ENCODE measurements around the gene RTP1.

DNA sequence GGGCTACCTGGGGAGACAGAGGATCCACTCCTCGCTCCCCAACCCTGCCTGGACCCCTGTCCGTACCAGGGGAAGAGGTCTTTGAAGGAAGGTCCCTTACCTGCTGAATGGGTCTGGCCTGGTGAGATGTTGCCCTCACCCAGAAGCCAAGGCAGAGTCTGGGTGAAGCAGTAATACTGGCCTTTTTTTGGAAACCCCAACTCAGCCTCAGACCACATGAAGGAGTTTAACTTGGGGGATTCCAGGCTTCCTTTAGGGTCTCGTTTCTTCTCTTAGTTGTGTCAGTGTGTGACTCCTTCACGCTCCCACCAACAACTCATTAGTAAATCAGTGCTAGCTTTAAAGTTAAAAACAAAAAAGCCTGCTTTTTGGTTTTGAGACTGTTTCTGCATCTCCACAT, 45.6 kb downstream of the RTP1 start:
- TF ChIP-seq, protein P1, sequence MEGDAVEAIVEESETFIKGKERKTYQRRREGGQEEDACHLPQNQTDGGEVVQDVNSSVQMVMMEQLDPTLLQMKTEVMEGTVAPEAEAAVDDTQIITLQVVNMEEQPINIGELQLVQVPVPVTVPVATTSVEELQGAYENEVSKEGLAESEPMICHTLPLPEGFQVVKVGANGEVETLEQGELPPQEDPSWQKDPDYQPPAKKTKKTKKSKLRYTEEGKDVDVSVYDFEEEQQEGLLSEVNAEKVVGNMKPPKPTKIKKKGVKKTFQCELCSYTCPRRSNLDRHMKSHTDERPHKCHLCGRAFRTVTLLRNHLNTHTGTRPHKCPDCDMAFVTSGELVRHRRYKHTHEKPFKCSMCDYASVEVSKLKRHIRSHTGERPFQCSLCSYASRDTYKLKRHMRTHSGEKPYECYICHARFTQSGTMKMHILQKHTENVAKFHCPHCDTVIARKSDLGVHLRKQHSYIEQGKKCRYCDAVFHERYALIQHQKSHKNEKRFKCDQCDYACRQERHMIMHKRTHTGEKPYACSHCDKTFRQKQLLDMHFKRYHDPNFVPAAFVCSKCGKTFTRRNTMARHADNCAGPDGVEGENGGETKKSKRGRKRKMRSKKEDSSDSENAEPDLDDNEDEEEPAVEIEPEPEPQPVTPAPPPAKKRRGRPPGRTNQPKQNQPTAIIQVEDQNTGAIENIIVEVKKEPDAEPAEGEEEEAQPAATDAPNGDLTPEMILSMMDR (IDR thresholded peaks at IDR 0.05), result no peak
- TF ChIP-seq POLR2AphosphoS5 (IDR thresholded peaks at IDR 0.05), result no peak
- no peak for TF ChIP-seq POLR2A (IDR thresholded peaks at IDR 0.05)
- TF ChIP-seq EP300 (IDR thresholded peaks at IDR 0.05), result no peak

All from upper lobe of left lung (tissue), 4 donors.